GM10248 (cell line): ENCODE data around the gene SYNE1.

Experiments used
- CTCF ChIA-PET: fragments of 300-600 bp; sonication (Branson Sonifier 250); formaldehyde crosslinking; extraction: SDS; loops from one replicate; lab custom pipeline; 2021; ENCODE audit warnings: antibody characterized with exemption; lab: Yijun Ruan, JAX
- POLR2A ChIA-PET: fragments of 350-650 bp; sonication (Branson Sonifier 250); formaldehyde crosslinking; extraction: SDS; loops from one replicate; lab custom pipeline; 2020; ENCODE audit warnings: antibody characterized with exemption; lab: Yijun Ruan, JAX
- DNase-seq: peaks from one replicate; pipeline ENCODE4 v3.0.0; 2012; ENCODE audit errors: extremely low spot score
- CTCF ChIP-seq: IDR thresholded peaks from 2 replicates; pipeline ENCODE4 v1.5.1; 2012; ENCODE audit warnings: mild to moderate bottlenecking, low read depth; ENCODE audit errors: extremely low read depth, missing control alignments, control extremely low read depth

The SYNE1 gene

DNA sequence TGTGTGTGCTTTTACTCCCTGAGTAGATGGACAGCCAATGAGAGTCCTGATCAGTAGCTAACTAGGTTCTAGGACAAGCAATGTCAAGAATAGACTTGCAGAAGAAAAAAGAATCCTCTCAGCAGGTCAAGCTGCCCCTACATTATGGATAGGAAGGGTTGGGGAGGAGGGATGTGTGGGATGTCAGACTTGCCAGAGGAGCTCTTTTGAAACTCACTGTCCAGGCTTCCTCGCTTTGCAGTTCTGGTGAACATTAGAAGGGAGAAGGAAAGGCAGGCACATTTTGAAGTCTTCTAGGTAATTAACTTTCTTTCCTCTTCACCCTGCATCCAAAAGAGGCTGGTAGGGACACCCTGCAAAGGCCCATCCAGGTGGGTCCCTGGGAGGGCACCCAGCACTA, 48.7 kb downstream of the SYNE1 start:
- ChIA-PET POLR2A (no interaction called here), CTCF (no interaction called here)
- no peak for DNase-seq

GRCh38 chr6:152587473-152587872, 49.7 kb downstream of the SYNE1 start:
- DNase-seq = no peak
- no peak for TF ChIP-seq CTCF
- CTCF ChIA-PET = no interaction called here
- POLR2A ChIA-PET = no interaction called here

More for the DNA sequence above, 48.7 kb downstream of the SYNE1 start:
- no peak for TF ChIP-seq CTCF

GRCh38 chr6:152585236-152585635, 51.9 kb downstream of the SYNE1 start:
- no peak for DNase-seq
- CTCF ChIA-PET = no interaction called here
- POLR2A ChIA-PET = no interaction called here
- no peak for TF ChIP-seq CTCF

DNA sequence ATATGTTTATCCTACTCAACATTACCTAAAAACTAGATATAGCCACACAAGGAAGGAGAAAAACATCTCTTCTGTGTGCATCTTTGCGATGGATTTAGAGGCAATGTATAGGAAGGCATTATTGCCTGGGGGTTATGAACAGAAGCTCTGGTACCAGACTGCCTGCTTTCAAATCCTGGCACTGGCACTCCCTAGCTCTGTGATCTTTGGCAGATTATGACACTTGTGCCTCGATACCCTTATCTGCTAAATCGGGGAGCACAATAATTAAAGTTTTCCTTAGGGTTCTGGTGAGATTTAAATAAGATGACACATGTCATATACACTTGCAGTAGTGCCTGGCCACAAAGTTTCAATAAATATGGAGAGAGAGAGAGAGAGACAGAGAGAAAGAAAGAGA, 53.3 kb downstream of the SYNE1 start:
- ChIA-PET POLR2A (no interaction called here), CTCF (no interaction called here)
- no peak for DNase-seq

DNA sequence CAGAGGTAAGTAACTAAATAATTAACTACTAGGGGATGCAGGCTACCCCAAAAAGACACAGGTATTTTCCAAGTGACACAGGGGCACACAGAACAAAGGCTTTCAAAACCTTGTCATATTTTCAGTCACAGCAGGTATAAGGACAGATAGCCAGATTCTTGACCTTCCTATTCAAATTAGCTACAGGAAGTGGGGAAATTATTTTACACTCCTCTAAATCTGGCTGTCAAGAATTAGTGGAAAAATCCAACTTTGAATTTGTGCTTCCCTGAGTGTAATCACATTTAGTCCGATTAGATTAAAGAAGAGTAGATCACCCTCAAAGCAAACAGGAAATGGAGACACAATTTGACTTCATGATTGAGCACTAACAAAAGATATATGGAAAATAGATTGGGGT, 60.6 kb downstream of the SYNE1 start:
- no peak for DNase-seq
- POLR2A ChIA-PET = no interaction called here
- CTCF ChIA-PET = no interaction called here
- TF ChIP-seq CTCF = no peak

More for the DNA sequence above, 53.3 kb downstream of the SYNE1 start:
- no peak for TF ChIP-seq CTCF

- POLR2A ChIA-PET = no interaction called here
Observed at GRCh38 chr6:152575621-152576150, 61.5 kb downstream of the SYNE1 start.

More at GRCh38 chr6:152575621-152576150, 61.5 kb downstream of the SYNE1 start:
- no peak for TF ChIP-seq CTCF
- CTCF ChIA-PET = interaction anchor here (1.0 to 1.5 kb wide), 4 partner anchors 11 to 24 kb away, joined by 3 to 4 read pairs (median 3); no protein-coding TSS in a partner anchor
- no peak for DNase-seq
